Spleen (tissue), 7 donors: ENCODE data around the gene IFNGR1.

Source experiments
- CTCF ChIP-seq, 11 experiments: fragments of 200-600 bp in 7 of 11; fragments of 450-650 bp in 4 of 11; sonication (generic) in 4 of 11; IDR thresholded peaks in 8 of 11; conservative IDR thresholded peaks in 3 of 11; 1 replicate in 7 of 11; 2 replicates in 4 of 11; pipeline versions ENCODE4 v1.4.0 to v1.8.0; 2016 to 2021; ENCODE audit warnings: antibody characterized with exemption in 11 of 11, inconsistent platforms in 4 of 11, mild to moderate bottlenecking in 1 of 11
- POLR2A ChIP-seq, 3 donors: fragments of 450-650 bp; IDR thresholded peaks; one replicate each; pipeline ENCODE4 v1.5.1; 2017; ENCODE audit warnings: antibody characterized with exemption in 3 of 3, mild to moderate bottlenecking in 1 of 3
- donor health status: DM: no; HTN: no; CAD: no; lungs with moderate emphysema.
- donor health status: DM: no; HTN: no; CAD: no.
- donor health status: DM: no; HTN: no; CAD: no.

GRCh38 chr6:137173501-137173900 lies 45.7 kb downstream of the IFNGR1 start, which contains the start of gene IL22RA2:
- no peak for TF ChIP-seq CTCF (IDR thresholded peaks at IDR 0.05 in 8 of 11, conservative IDR thresholded peaks at IDR 0.05 in 3 of 11)
- no peak for TF ChIP-seq POLR2A (IDR thresholded peaks at IDR 0.05)
